Endothelial cell of umbilical vein (primary cell): ENCODE measurements around the gene KANSL1.

Experiments
- POLR2AphosphoS5 ChIP-seq: IDR thresholded peaks from 2 replicates; pipeline ENCODE4 v1.6.1; 2012; ENCODE audit warnings: low read depth, mild to moderate bottlenecking, control low read depth, low read length, moderate library complexity; ENCODE audit not compliant: insufficient read depth
- TF ChIP-seq, protein P1 (sequence below), 2 donors: IDR thresholded peaks; 1 replicate in 1 of 2; 2 replicates in 1 of 2; pipeline ENCODE4 v1.5.1; 2011; ENCODE audit warnings: low read length in 2 of 2, mild to moderate bottlenecking in 2 of 2, moderate library complexity in 2 of 2, control low read depth in 1 of 2, inconsistent platforms in 1 of 2, low read depth in 1 of 2; ENCODE audit not compliant: insufficient read depth in 1 of 2; ENCODE audit errors: extremely low read depth in 1 of 2

DNA sequence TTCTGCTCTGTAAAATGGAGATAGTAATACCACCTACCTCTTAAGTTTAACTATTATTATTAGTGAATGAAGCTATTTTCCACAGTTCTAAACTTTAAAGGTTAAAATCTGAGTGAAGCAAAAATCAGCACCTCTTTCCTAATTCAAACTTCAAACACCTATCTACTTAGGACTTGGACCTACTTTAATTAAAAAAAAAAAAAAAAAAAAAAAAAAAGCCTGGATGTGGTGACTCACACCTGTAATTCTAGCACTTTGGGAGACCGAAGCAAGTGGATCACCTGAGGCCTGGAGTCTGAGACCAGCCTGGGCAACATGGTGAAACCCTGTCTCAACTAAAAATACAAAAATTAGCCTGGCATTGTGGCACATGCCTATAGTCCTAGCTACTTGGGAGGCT lies 5.0 kb upstream of the KANSL1 start:
- no peak for TF ChIP-seq POLR2AphosphoS5
- TF ChIP-seq, protein P1, sequence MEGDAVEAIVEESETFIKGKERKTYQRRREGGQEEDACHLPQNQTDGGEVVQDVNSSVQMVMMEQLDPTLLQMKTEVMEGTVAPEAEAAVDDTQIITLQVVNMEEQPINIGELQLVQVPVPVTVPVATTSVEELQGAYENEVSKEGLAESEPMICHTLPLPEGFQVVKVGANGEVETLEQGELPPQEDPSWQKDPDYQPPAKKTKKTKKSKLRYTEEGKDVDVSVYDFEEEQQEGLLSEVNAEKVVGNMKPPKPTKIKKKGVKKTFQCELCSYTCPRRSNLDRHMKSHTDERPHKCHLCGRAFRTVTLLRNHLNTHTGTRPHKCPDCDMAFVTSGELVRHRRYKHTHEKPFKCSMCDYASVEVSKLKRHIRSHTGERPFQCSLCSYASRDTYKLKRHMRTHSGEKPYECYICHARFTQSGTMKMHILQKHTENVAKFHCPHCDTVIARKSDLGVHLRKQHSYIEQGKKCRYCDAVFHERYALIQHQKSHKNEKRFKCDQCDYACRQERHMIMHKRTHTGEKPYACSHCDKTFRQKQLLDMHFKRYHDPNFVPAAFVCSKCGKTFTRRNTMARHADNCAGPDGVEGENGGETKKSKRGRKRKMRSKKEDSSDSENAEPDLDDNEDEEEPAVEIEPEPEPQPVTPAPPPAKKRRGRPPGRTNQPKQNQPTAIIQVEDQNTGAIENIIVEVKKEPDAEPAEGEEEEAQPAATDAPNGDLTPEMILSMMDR (IDR thresholded peaks at IDR 0.05; ENCODE audit: extremely low read depth in 1 of 2, insufficient read depth in 1 of 2, low read depth in 1 of 2, low read length in 2 of 2) = no peak
